ENCODE data around the gene MPP1. TPM values are rescaled to one million over a fixed set of nuclear protein-coding genes. Genes with fewer than 3 reads are reported as not detected.

MPP1 gene
- polyA plus RNA-seq (2013, experiment 1 of 2), result 15.1 TPM
- polyA plus RNA-seq (2013, experiment 2 of 2), result 15.6 TPM

DNA sequence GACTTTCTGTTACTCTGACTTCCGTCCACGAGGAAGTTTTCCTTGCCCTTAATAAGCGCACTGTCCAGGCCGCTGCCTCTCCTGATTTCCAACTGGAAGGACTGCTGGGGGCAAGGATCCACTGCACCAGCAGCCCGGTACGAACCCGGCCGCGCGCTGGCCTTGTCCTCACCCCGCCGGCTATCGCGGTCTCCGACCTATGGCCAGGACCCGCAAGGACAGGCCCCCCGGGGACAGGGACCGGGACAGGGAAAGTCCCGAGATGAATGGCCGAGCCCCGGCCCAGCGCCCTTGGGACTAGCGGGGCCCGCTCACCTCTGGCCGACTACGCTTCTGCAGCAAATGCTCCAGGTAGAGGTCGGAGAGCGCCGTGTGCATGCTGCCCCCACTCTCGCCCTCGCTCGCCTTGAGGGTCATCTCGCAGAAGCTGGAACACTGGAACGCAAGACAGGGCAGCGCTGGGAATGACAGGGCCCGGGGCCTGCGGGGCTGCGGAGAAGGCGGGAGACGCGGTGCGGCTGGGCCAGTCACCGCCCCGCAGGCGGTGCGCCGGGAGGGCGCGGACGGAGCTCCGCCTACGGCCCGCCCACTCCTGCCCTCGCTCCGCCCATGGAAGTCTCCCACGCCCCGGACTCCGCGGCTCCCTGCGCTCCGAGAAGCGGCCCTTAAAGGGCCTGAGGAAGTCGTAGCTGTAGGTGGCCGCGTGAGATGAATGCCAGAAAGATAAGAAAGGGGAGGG is at the start of gene MPP1:
MPP1 (minus strand) TSS at position 529 of the 739 bp plus-strand sequence; CDS start at position 417, 112 bp downstream.
- WGBS (ENCODE audit: extremely low coverage, insufficient coverage, low lambda C conversion rate), result no CpG with 5 or more reads among the region's 65 CpGs
- Histone ChIP-seq H3K9ac (ENCODE audit: low read length) (peak within 1 kb of the TSS; percentile 72), H4K5ac (ENCODE audit: low read length) (no peak within 1 kb of the TSS), H3K79me1 (ENCODE audit: low read length) (no peaks in the 10 kb centered on the region), H3K27me3 (ENCODE audit: insufficient read depth, low read length, poor library complexity) (no peaks in the 10 kb centered on the region), H2BK5ac (ENCODE audit: low read length) (no peak within 1 kb of the TSS), H3K4ac (ENCODE audit: low read depth, low read length) (no peak within 1 kb of the TSS), H3K4me1 (ENCODE audit: control insufficient read depth, low read depth, low read length) (peaks cover 4% of the 10 kb centered on the region), H3K18ac (ENCODE audit: low read length) (no peak within 1 kb of the TSS), H3K79me2 (ENCODE audit: control insufficient read depth, insufficient read depth, low read length) (no peaks in the 10 kb centered on the region), H2BK120ac (ENCODE audit: low read depth, low read length) (no peak within 1 kb of the TSS), H3K23ac (ENCODE audit: low read length) (no peak within 1 kb of the TSS), H3K56ac (ENCODE audit: low read length) (peak within 1 kb of the TSS; percentile 86), H3K4me3 (ENCODE audit: low read length) (peak within 1 kb of the TSS; percentile 51), H4K8ac (ENCODE audit: low read depth, low read length) (no peak within 1 kb of the TSS), H2BK15ac (replicated peaks; ENCODE audit: low read depth) (no peak within 1 kb of the TSS), H3K36me3 (ENCODE audit: control insufficient read depth, insufficient read depth, low read length) (no peaks in the 10 kb centered on the region), H3K27ac (ENCODE audit: low read depth, low read length) (no peak within 1 kb of the TSS), H2AK5ac (ENCODE audit: low read length) (no peak within 1 kb of the TSS), H3K4me2 (ENCODE audit: low read length) (peak within 1 kb of the TSS; percentile 40)
- DNase-seq, result peak; percentile 83

DNA sequence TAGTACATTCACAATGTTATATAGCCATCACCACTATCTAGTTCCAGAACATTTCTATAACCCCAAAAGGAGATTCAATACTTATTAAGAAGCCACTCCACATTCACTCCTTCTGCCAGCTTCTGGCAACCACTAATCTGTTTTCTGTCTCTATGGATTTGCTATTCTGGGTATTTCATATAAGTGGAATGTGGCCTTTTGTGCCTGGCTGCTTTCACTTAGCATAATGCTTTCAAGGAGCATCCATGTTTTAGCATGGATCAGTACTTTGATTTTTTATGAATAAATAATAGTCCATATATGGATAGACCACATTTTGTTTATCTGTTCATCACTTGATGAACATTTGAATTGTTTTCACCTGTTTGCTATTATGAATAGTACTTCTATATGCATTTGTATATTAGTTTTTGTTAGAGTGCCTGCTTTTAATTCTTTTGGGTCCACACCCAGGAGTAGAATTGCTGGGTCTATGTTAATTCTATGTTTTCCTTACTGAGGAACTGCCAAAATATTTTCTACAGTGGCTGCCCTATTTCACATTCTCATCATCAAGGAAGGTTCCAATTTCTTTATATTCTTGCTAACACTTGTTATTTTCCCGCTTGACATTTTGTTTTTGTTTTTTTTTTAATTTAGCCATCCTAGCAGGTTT is 45.8 kb upstream of the MPP1 start:
- Histone ChIP-seq H3K79me1 (ENCODE audit: low read length) (no peaks in the 10 kb centered on the region), H4K5ac (ENCODE audit: low read length) (no peak overlapping the region), H2BK120ac (ENCODE audit: low read depth, low read length) (no peak overlapping the region), H3K9ac (ENCODE audit: low read length) (no peak overlapping the region), H3K56ac (ENCODE audit: low read length) (no peak overlapping the region), H3K4me1 (ENCODE audit: control insufficient read depth, low read depth, low read length) (no peaks in the 10 kb centered on the region), H3K4ac (ENCODE audit: low read depth, low read length) (no peak overlapping the region), H3K23ac (ENCODE audit: low read length) (no peak overlapping the region), H3K36me3 (ENCODE audit: control insufficient read depth, insufficient read depth, low read length) (no peaks in the 10 kb centered on the region), H2BK5ac (ENCODE audit: low read length) (no peak overlapping the region), H3K4me2 (ENCODE audit: low read length) (no peak overlapping the region), H2BK15ac (replicated peaks; ENCODE audit: low read depth) (no peak overlapping the region), H4K8ac (ENCODE audit: low read depth, low read length) (no peak overlapping the region), H3K4me3 (ENCODE audit: low read length) (no peak overlapping the region), H3K79me2 (ENCODE audit: control insufficient read depth, insufficient read depth, low read length) (no peaks in the 10 kb centered on the region), H3K27ac (ENCODE audit: low read depth, low read length) (no peak overlapping the region), H2AK5ac (ENCODE audit: low read length) (no peak overlapping the region), H3K18ac (ENCODE audit: low read length) (no peak overlapping the region), H3K27me3 (ENCODE audit: insufficient read depth, low read length, poor library complexity) (no peaks in the 10 kb centered on the region)
- DNase-seq, result no peak
- WGBS (ENCODE audit: extremely low coverage, insufficient coverage, low lambda C conversion rate), result no CpG with 5 or more reads among the region's 1 CpG

DNA sequence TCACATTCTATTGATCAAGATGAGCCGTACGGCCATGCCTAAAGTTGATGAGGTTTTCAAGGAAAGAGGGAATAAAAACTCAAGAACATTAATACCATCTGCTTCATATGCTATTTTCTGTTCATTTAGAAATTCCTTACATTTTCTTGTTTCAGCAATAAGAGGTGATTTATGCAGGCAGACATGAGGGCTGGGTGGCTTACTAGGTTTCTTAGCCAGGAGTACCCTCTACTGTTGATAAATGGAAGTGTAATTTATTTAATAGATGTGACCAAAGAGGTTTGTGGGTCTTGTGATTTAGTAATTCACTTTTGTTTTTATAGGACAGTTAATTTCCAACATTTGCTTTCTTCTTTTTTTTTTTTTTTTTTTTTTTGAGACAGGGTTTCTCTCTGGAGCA is 35.6 kb upstream of the MPP1 start:
- no peak overlapping the region for H3K18ac ChIP-seq (ENCODE audit: low read length)
- no peak overlapping the region for H3K4ac ChIP-seq (ENCODE audit: low read depth, low read length)
- DNase-seq, result peak; percentile 42

DNA sequence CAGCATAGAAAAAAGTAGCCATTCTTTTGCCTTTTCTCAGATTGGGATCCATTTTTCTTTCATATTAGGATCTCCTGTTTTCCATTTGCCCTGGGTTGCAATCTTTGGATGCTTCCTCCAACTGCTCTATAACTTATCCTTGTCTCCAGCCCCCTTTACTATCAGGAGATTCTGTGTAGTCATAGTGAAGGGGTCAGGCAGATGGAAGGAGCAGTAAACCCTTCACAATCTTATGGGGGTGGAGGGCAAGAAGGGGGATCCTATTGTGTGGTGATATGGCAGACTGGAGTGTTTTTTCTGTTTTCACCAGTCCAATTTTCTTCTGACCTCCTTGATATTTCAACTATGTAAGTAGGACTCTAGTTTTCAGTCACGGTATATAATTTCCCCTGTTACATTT is 30.9 kb upstream of the MPP1 start:
- Histone ChIP-seq H3K4me3 (ENCODE audit: low read length) (no peak overlapping the region), H3K79me2 (ENCODE audit: control insufficient read depth, insufficient read depth, low read length) (no peaks in the 10 kb centered on the region), H2BK5ac (ENCODE audit: low read length) (no peak overlapping the region), H3K36me3 (ENCODE audit: control insufficient read depth, insufficient read depth, low read length) (no peaks in the 10 kb centered on the region), H2AK5ac (ENCODE audit: low read length) (no peak overlapping the region), H3K27ac (ENCODE audit: low read depth, low read length) (no peak overlapping the region), H3K4ac (ENCODE audit: low read depth, low read length) (no peak overlapping the region), H3K27me3 (ENCODE audit: insufficient read depth, low read length, poor library complexity) (no peaks in the 10 kb centered on the region), H3K4me2 (ENCODE audit: low read length) (no peak overlapping the region), H2BK120ac (ENCODE audit: low read depth, low read length) (no peak overlapping the region), H3K56ac (ENCODE audit: low read length) (no peak overlapping the region), H3K9ac (ENCODE audit: low read length) (no peak overlapping the region), H4K8ac (ENCODE audit: low read depth, low read length) (no peak overlapping the region), H3K18ac (ENCODE audit: low read length) (no peak overlapping the region), H3K4me1 (ENCODE audit: control insufficient read depth, low read depth, low read length) (no peaks in the 10 kb centered on the region), H3K23ac (ENCODE audit: low read length) (no peak overlapping the region), H4K5ac (ENCODE audit: low read length) (no peak overlapping the region), H3K79me1 (ENCODE audit: low read length) (no peaks in the 10 kb centered on the region), H2BK15ac (replicated peaks; ENCODE audit: low read depth) (no peak overlapping the region)
- DNase-seq, result no peak
- WGBS (ENCODE audit: extremely low coverage, insufficient coverage, low lambda C conversion rate), result no CpG with 5 or more reads among the region's 1 CpG

More for the DNA sequence above, 35.6 kb upstream of the MPP1 start:
- H3K79me2 ChIP-seq (ENCODE audit: control insufficient read depth, insufficient read depth, low read length), result no peaks in the 10 kb centered on the region
- no peaks in the 10 kb centered on the region for H3K27me3 ChIP-seq (ENCODE audit: insufficient read depth, low read length, poor library complexity)
- no peak overlapping the region for H3K4me2 ChIP-seq (ENCODE audit: low read length)
- H2AK5ac ChIP-seq (ENCODE audit: low read length), result no peak overlapping the region
- no peak overlapping the region for H3K56ac ChIP-seq (ENCODE audit: low read length)
- no CpG with 5 or more reads among the region's 2 CpGs for WGBS (ENCODE audit: extremely low coverage, insufficient coverage, low lambda C conversion rate)
- no peak overlapping the region for H2BK120ac ChIP-seq (ENCODE audit: low read depth, low read length)
- no peaks in the 10 kb centered on the region for H3K4me1 ChIP-seq (ENCODE audit: control insufficient read depth, low read depth, low read length)
- H3K4me3 ChIP-seq (ENCODE audit: low read length), result no peak overlapping the region
- H2BK5ac ChIP-seq (ENCODE audit: low read length), result no peak overlapping the region
- H3K9ac ChIP-seq (ENCODE audit: low read length), result no peak overlapping the region
- no peak overlapping the region for H2BK15ac ChIP-seq (replicated peaks; ENCODE audit: low read depth)
- no peak overlapping the region for H3K27ac ChIP-seq (ENCODE audit: low read depth, low read length)
- H4K8ac ChIP-seq (ENCODE audit: low read depth, low read length), result no peak overlapping the region
- H3K79me1 ChIP-seq (ENCODE audit: low read length), result no peaks in the 10 kb centered on the region
- H3K36me3 ChIP-seq (ENCODE audit: control insufficient read depth, insufficient read depth, low read length), result no peaks in the 10 kb centered on the region
- no peak overlapping the region for H4K5ac ChIP-seq (ENCODE audit: low read length)
- H3K23ac ChIP-seq (ENCODE audit: low read length), result no peak overlapping the region

DNA sequence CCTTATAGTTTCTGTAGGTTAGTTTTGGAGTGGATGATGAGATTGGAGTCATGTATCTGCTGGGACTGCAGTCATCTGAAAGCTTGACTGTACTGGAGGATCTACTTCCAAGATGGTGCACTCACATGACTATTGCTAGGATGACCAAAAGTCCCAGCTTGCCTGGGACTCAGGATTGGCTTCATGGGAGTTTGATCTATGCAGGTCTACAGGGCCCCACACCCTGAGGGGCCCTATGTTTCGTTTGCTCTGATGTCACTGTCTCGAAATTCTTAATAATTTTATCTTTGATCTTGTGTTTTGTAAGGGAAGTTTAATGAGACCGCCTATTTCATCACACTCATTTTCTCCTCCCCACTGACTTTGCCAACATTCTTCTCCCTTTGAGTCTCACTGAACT is 29.3 kb upstream of the MPP1 start, which contains the start of gene SMIM9:
SMIM9 (minus strand) TSS at position 101 of the 400 bp plus-strand sequence. CDS start 3,806 bp downstream, outside the sequence.
- no peak within 1 kb of the TSS for H3K4me2 ChIP-seq (ENCODE audit: low read length)
- no peaks in the 10 kb centered on the region for H3K79me2 ChIP-seq (ENCODE audit: control insufficient read depth, insufficient read depth, low read length)
- no peak within 1 kb of the TSS for H2AK5ac ChIP-seq (ENCODE audit: low read length)
- no CpG with 5 or more reads among the region's 3 CpGs for WGBS (ENCODE audit: extremely low coverage, insufficient coverage, low lambda C conversion rate)
- H2BK15ac ChIP-seq (replicated peaks; ENCODE audit: low read depth), result no peak within 1 kb of the TSS
- no peaks in the 10 kb centered on the region for H3K27me3 ChIP-seq (ENCODE audit: insufficient read depth, low read length, poor library complexity)
- no peak within 1 kb of the TSS for H4K5ac ChIP-seq (ENCODE audit: low read length)
- no peak within 1 kb of the TSS for H3K27ac ChIP-seq (ENCODE audit: low read depth, low read length)
- no peak within 1 kb of the TSS for H3K4me3 ChIP-seq (ENCODE audit: low read length)
- no peak within 1 kb of the TSS for H3K56ac ChIP-seq (ENCODE audit: low read length)
- H3K4ac ChIP-seq (ENCODE audit: low read depth, low read length), result no peak within 1 kb of the TSS
- H3K36me3 ChIP-seq (ENCODE audit: control insufficient read depth, insufficient read depth, low read length), result no peaks in the 10 kb centered on the region
- DNase-seq, result no peak
- no peak within 1 kb of the TSS for H2BK5ac ChIP-seq (ENCODE audit: low read length)
- H3K23ac ChIP-seq (ENCODE audit: low read length), result no peak within 1 kb of the TSS
- no peak within 1 kb of the TSS for H2BK120ac ChIP-seq (ENCODE audit: low read depth, low read length)
- no peaks in the 10 kb centered on the region for H3K79me1 ChIP-seq (ENCODE audit: low read length)
- H3K4me1 ChIP-seq (ENCODE audit: control insufficient read depth, low read depth, low read length), result no peaks in the 10 kb centered on the region
- no peak within 1 kb of the TSS for H3K9ac ChIP-seq (ENCODE audit: low read length)
- H4K8ac ChIP-seq (ENCODE audit: low read depth, low read length), result no peak within 1 kb of the TSS
- no peak within 1 kb of the TSS for H3K18ac ChIP-seq (ENCODE audit: low read length)

All from mesendoderm (in vitro differentiated cells).